Measurements from ENCODE around the gene PRSS36.
"Not testable (repeated sequence)": the region's sequence is repeated elsewhere in the genome, so short reads cannot be mapped to it uniquely, and the experiment has no call there.

The PRSS36 gene

DNA sequence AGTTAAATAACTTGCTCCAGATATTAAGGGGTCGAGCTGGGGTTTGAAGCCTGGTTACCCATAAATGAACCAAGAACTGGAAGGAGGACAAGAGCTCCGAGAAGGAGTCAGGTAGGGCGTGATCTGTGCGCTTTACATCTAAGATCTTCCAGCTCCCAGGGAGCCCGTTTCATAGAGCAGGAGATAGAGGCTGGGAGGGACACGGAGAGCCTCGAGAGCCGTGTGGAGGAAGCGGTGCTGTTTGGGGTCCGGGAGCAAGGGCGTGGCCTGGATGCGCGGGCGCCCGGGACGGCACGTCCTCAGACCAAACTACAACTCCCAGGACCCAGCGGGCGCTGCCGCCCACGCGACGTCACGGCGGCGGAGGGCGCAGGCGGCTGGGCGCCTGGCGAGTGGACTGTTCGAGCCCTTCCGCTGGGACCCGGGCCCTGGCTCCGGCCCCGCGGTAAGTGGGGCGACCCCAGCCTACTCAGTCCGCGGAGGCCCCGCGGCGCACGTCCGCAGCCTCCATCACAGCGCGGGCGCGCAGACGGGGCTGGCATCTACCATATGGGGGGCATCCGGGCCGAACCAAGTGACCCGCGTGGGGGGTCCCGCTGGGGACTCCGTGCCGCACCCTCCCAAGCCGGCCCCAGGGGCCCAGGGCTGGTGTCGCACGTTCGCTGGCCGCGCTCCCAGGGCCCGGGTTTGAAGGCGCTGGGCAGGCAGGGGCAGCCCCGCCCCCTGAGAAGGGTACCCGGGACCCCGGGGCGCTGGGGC is 41.7 kb downstream of the PRSS36 start, which contains the start of gene BCKDK:
Gene BCKDK (plus strand): TSS at position 352 of the 759 bp plus-strand sequence. CDS start 838 bp downstream, outside the sequence.
- TF ChIP-seq ZFX (IDR thresholded peaks at IDR 0.05) (peak; percentile 44; the same call in 1 of the 2 replicates), CTCF (conservative IDR thresholded peaks at IDR 0.05) (no peak)
- H3K27ac ChIP-seq: peak within 1 kb of the TSS; percentile 95

GRCh38 chr16:31107465-31107867 is 42.4 kb downstream of the PRSS36 start:
- H3K27ac ChIP-seq: no peak overlapping the region
- TF ChIP-seq ZFX (IDR thresholded peaks at IDR 0.05) (no peak), CTCF (conservative IDR thresholded peaks at IDR 0.05) (no peak)

DNA sequence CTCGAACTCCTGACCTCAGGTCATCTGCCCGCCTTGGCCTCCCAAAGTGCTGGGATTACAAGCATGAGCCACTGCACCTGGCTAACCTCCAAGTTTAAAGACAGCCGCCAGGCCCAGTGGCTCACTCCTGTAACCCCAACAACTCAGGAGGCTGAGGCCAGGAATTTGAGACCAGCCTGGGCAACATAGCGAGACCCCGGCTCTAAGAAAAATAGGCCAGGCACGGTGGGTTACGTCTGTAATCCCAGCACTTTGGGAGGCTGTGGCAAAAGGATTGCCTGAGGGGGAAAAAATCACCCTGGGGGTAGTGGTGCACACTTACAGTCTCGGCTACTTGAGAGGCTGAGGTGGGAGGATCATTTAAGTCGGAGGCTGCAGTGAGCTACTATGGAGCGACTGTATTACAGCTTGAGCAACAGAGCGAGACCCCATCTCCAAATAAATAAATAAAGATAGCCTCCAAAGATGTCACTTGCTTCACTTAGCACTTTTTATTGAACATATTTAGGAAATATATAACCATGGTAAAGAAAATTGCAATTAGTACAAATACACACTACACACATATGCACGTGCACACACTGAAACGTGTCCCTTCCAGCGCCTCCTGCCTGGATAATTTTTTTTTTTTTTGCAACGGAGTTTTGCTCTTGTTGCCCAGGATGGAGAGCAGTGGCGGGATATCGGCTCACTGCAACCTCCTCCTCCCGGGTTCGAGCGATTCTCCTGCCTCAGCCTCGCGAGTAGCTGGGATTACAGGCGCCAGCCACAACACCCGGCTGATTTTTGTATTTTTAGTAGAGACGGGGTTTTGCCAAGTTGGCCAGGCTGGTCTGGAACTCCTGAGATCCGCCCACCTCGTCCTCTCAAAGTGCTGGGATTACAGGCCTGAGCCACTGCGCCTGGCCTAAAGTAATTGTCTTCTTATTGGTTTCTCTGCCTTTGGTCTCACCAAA is 43.1 kb downstream of the PRSS36 start:
- H3K27ac ChIP-seq: peak overlapping the region; percentile 60; the same call in 1 of the 2 replicates
- no peak for TF ChIP-seq CTCF (conservative IDR thresholded peaks at IDR 0.05)
- TF ChIP-seq ZFX (IDR thresholded peaks at IDR 0.05): no peak

- H3K27ac ChIP-seq: peak overlapping the region; percentile 60
- TF ChIP-seq CTCF (conservative IDR thresholded peaks at IDR 0.05) (peak; percentile 97), ZFX (IDR thresholded peaks at IDR 0.05) (0 out of 2 replicates have a peak, but pooled peaks have one; percentile 35)
Measured at GRCh38 chr16:31105677-31106213, 44.1 kb downstream of the PRSS36 start.

GRCh38 chr16:31100876-31101641 is 48.8 kb downstream of the PRSS36 start:
- H3K27ac ChIP-seq: not testable (repeated sequence)

GRCh38 chr16:31099860-31100638 is 49.8 kb downstream of the PRSS36 start:
- no peak overlapping the region for H3K27ac ChIP-seq
- no peak for TF ChIP-seq CTCF (conservative IDR thresholded peaks at IDR 0.05)
- TF ChIP-seq ZFX (IDR thresholded peaks at IDR 0.05): no peak
